Suprapubic skin (tissue), 4 donors: ENCODE measurements around the gene IL3.

ENCODE experiments used
- EP300 ChIP-seq: sonication (generic); formaldehyde crosslinking; IDR thresholded peaks from one replicate; pipeline ENCODE4 v1.6.1; 2017; ENCODE audit warnings: antibody characterized with exemption
- POLR2A ChIP-seq, 2 donors: fragments of 450-650 bp; IDR thresholded peaks; one replicate each; pipeline ENCODE4 v1.6.1; 2017; ENCODE audit warnings: antibody characterized with exemption in 2 of 2, mild to moderate bottlenecking in 2 of 2, moderate library complexity in 2 of 2
- POLR2AphosphoS5 ChIP-seq, 3 donors: sonication (generic); formaldehyde crosslinking; IDR thresholded peaks; one replicate each; pipeline ENCODE4 v1.6.1; 2017; ENCODE audit warnings: antibody characterized with exemption in 3 of 3
- TF ChIP-seq, protein P1 (sequence below), 2 donors: fragments of 200-600 bp in 1 of 2; fragments of 450-650 bp in 1 of 2; sonication (generic) in 1 of 2; IDR thresholded peaks; one replicate each; pipeline ENCODE4 v1.5.1; 2016 to 2019; ENCODE audit warnings: antibody characterized with exemption in 2 of 2, mild to moderate bottlenecking in 1 of 2, moderate library complexity in 1 of 2

DNA sequence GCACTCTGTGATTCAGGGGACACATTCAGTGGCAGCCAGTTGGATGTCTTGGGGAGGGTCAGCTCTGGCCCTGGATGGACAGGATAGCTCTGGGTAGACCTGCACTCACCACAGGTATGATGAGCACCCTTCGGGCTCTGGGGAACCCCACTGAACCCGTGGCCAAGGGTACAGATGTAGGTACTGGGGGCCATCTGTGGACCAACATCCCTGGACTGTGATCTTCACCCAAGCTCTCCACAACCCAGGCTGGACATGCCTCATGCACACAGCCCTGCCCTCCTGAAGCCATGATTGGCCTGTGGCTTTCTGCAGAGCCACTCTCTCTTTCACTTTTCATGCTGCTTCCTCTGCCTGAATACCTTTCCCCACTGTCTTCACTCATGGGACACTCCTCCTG is 33.4 kb upstream of the IL3 start:
- no peak for TF ChIP-seq EP300
- TF ChIP-seq, protein P1, sequence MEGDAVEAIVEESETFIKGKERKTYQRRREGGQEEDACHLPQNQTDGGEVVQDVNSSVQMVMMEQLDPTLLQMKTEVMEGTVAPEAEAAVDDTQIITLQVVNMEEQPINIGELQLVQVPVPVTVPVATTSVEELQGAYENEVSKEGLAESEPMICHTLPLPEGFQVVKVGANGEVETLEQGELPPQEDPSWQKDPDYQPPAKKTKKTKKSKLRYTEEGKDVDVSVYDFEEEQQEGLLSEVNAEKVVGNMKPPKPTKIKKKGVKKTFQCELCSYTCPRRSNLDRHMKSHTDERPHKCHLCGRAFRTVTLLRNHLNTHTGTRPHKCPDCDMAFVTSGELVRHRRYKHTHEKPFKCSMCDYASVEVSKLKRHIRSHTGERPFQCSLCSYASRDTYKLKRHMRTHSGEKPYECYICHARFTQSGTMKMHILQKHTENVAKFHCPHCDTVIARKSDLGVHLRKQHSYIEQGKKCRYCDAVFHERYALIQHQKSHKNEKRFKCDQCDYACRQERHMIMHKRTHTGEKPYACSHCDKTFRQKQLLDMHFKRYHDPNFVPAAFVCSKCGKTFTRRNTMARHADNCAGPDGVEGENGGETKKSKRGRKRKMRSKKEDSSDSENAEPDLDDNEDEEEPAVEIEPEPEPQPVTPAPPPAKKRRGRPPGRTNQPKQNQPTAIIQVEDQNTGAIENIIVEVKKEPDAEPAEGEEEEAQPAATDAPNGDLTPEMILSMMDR (IDR thresholded peaks at IDR 0.05) = no peak
- TF ChIP-seq POLR2AphosphoS5 (IDR thresholded peaks at IDR 0.05) = no peak
- TF ChIP-seq POLR2A (IDR thresholded peaks at IDR 0.05) = no peak
